Liver (tissue), 9 donors: Measurements from ENCODE around the gene MTPN. TPM values are rescaled to one million over a fixed set of nuclear protein-coding genes. Genes with fewer than 3 reads are reported as not detected.

ENCODE experiments used
- DNase-seq: peaks from one replicate; pipeline ENCODE4 v3.0.0-alpha.2; 2017; ENCODE audit warnings: low spot score
- H3K27ac ChIP-seq, 2 donors: one replicate each; pipeline ENCODE4 v1.7.0; 2013; ENCODE audit warnings: inconsistent platforms in 2 of 2, low read length in 2 of 2, control low read depth in 1 of 2, low read depth in 1 of 2, mild to moderate bottlenecking in 1 of 2
- H3K27me3 ChIP-seq, 4 donors: one replicate each; pipeline versions ENCODE4 v1.6.1 to v1.7.0; 2013; ENCODE audit warnings: low read length in 3 of 4, inconsistent platforms in 1 of 4, mild to moderate bottlenecking in 1 of 4, moderate library complexity in 1 of 4; ENCODE audit not compliant: control insufficient read depth in 4 of 4, insufficient read depth in 4 of 4
- H3K36me3 ChIP-seq, 4 donors: one replicate each; pipeline versions ENCODE4 v1.6.1 to v1.7.0; 2013; ENCODE audit warnings: low read length in 3 of 4, mild to moderate bottlenecking in 3 of 4, low read depth in 1 of 4, moderate library complexity in 1 of 4; ENCODE audit not compliant: control insufficient read depth in 4 of 4, insufficient read depth in 3 of 4
- H3K4me1 ChIP-seq, 4 donors: one replicate each; pipeline versions ENCODE4 v1.6.1 to v1.7.0; 2013; ENCODE audit warnings: low read length in 3 of 4, mild to moderate bottlenecking in 3 of 4, moderate library complexity in 1 of 4; ENCODE audit not compliant: control insufficient read depth in 4 of 4, insufficient read depth in 4 of 4
- H3K4me3 ChIP-seq, 3 donors: one replicate each; pipeline versions ENCODE4 v1.6.1 to v1.7.0; 2013; ENCODE audit warnings: low read length in 3 of 3, control low read depth in 1 of 3, low read depth in 1 of 3, mild to moderate bottlenecking in 1 of 3
- H3K9ac ChIP-seq, 2 donors: one replicate each; pipeline ENCODE4 v1.7.0; 2013; ENCODE audit warnings: low read length in 2 of 2, mild to moderate bottlenecking in 2 of 2, moderate library complexity in 2 of 2, control low read depth in 1 of 2, low read depth in 1 of 2
- H3K9me3 ChIP-seq, 4 donors: one replicate each; pipeline versions ENCODE4 v1.6.1 to v1.7.0; 2013; ENCODE audit warnings: low read length in 3 of 4; ENCODE audit not compliant: control insufficient read depth in 4 of 4
- EGR1 ChIP-seq, 2 donors: IDR thresholded peaks; 2 replicates each; pipeline ENCODE4 v1.6.1; 2016 to 2018; ENCODE audit warnings: antibody characterized with exemption in 2 of 2, low read depth in 2 of 2
- FOXA1 ChIP-seq: IDR thresholded peaks from 2 replicates; pipeline ENCODE4 v1.6.1; 2016; ENCODE audit warnings: antibody characterized with exemption
- FOXA2 ChIP-seq: IDR thresholded peaks from 2 replicates; pipeline ENCODE4 v1.6.1; 2016; ENCODE audit warnings: antibody characterized with exemption
- GABPA ChIP-seq, 2 donors: IDR thresholded peaks in 1 of 2; conservative IDR thresholded peaks in 1 of 2; 2 replicates each; pipeline ENCODE4 v1.6.1; 2016; ENCODE audit warnings: antibody characterized with exemption in 2 of 2, mild to moderate bottlenecking in 1 of 2, moderate library complexity in 1 of 2
- HNF4A ChIP-seq, 2 donors: conservative IDR thresholded peaks; 2 replicates each; pipeline ENCODE4 v1.6.1; 2016; ENCODE audit warnings: antibody characterized with exemption in 2 of 2, mild to moderate bottlenecking in 2 of 2
- HNF4G ChIP-seq: IDR thresholded peaks from 2 replicates; pipeline ENCODE4 v1.6.1; 2016; ENCODE audit warnings: antibody characterized with exemption
- JUND ChIP-seq, 2 donors: IDR thresholded peaks; 2 replicates each; pipeline ENCODE4 v1.6.1; 2016; ENCODE audit warnings: antibody characterized with exemption in 2 of 2
- RAD21 ChIP-seq, 2 donors: IDR thresholded peaks; 2 replicates each; pipeline ENCODE4 v1.6.1; 2016; ENCODE audit warnings: antibody characterized with exemption in 2 of 2, mild to moderate bottlenecking in 2 of 2
- SP1 ChIP-seq: IDR thresholded peaks from 2 replicates; pipeline ENCODE4 v1.6.1; 2018; ENCODE audit warnings: antibody characterized with exemption, mild to moderate bottlenecking
- TAF1 ChIP-seq: conservative IDR thresholded peaks from 2 replicates; pipeline ENCODE4 v1.6.1; 2016; ENCODE audit warnings: antibody characterized with exemption, mild to moderate bottlenecking
- YY1 ChIP-seq: IDR thresholded peaks from 2 replicates; pipeline ENCODE4 v1.6.1; 2016; ENCODE audit warnings: antibody characterized with exemption, mild to moderate bottlenecking
- WGBS: extraction: QIAGEN DNeasy Blood & Tissue Kit; methylation state at CpG from one replicate; pipeline ENCODE4 v1.1.7; 2013; 5-methylcytosine and 5-hydroxymethylcytosine counted together
- polyA plus RNA-seq, 2 donors: library from polyadenylated mRNA; stranded (reverse) in 1 of 2; unstranded in 1 of 2; fragments of 200-250 nt in 1 of 2; fragments of >200 nt in 1 of 2; fragmentation: Nextera tagmentation in 1 of 2; extraction: Ambion mirVana in 1 of 2; gene quantifications; one replicate each; pipeline versions ENCODE4 v1.2.1 to v1.2.3, GENCODE V29; 2013 to 2015
- total RNA-seq, 2 donors: library from RNA; depleted of rRNA; stranded (reverse); fragments of >200 nt; gene quantifications; one replicate each; pipeline ENCODE4 v1.2.3, GENCODE V29; 2014
- TF ChIP-seq, protein P1 (sequence below): fragments of 150-350 bp; IDR thresholded peaks from 2 replicates; pipeline ENCODE4 v1.5.1; 2017; ENCODE audit warnings: improper control_type of control experiment, low read depth, low read length; ENCODE audit not compliant: missing input control
- TF ChIP-seq, protein P2 (sequence below): IDR thresholded peaks from 2 replicates; pipeline ENCODE4 v1.6.1; 2016; ENCODE audit warnings: antibody characterized with exemption
- TF ChIP-seq, protein P3 (sequence below): IDR thresholded peaks from 2 replicates; pipeline ENCODE4 v1.6.1; 2016; ENCODE audit warnings: antibody characterized with exemption
- TF ChIP-seq, protein P4 (sequence below): IDR thresholded peaks from 2 replicates; pipeline ENCODE4 v1.6.1; 2016; ENCODE audit warnings: antibody characterized with exemption, mild to moderate bottlenecking
- TF ChIP-seq, protein P5 (sequence below): IDR thresholded peaks from 2 replicates; pipeline ENCODE4 v1.6.1; 2016; ENCODE audit warnings: antibody characterized with exemption
- donor health status: healthy.
- donor health status: healthy.
- donor health status: healthy.
- donor health status: healthy.
- donor health status: healthy.

MTPN gene
- total and polyA plus RNA-seq, 4 donors = 24.8 to 88.3 (median 32.8) TPM

DNA sequence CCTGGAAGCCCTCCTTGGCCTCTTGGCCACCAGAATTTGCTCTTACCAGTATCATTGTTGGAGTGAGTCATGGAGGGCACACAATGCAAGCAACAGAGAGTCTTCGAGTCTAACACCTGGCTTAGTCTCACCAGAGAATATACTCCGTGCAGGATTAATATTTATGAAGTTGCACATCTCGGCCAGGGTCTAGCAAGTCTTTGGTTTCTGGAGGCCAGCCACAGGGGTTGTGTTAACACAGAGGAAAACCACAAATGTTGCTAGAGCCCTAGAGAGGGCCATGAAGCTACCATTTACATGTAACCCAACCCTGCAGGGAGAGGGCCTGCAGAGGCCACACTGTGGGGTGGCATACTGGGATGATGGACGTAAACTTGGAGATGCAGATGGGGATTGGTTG lies 71.8 kb downstream of the MTPN start:
- 83% methylated on average over 4 of the region's 4 CpGs for WGBS
- H3K4me3 ChIP-seq = no peak overlapping the region
- H3K27ac ChIP-seq = no peak overlapping the region
- no peaks in the 10 kb centered on the region for H3K36me3 ChIP-seq
- no peaks in the 10 kb centered on the region for H3K9me3 ChIP-seq
- H3K27me3 ChIP-seq = no peaks in the 10 kb centered on the region
- TF ChIP-seq, protein P1, sequence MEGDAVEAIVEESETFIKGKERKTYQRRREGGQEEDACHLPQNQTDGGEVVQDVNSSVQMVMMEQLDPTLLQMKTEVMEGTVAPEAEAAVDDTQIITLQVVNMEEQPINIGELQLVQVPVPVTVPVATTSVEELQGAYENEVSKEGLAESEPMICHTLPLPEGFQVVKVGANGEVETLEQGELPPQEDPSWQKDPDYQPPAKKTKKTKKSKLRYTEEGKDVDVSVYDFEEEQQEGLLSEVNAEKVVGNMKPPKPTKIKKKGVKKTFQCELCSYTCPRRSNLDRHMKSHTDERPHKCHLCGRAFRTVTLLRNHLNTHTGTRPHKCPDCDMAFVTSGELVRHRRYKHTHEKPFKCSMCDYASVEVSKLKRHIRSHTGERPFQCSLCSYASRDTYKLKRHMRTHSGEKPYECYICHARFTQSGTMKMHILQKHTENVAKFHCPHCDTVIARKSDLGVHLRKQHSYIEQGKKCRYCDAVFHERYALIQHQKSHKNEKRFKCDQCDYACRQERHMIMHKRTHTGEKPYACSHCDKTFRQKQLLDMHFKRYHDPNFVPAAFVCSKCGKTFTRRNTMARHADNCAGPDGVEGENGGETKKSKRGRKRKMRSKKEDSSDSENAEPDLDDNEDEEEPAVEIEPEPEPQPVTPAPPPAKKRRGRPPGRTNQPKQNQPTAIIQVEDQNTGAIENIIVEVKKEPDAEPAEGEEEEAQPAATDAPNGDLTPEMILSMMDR = no peak
- TF ChIP-seq GABPA (IDR thresholded peaks at IDR 0.05 in 1 of 2, conservative IDR thresholded peaks at IDR 0.05 in 1 of 2) (no peak), JUND (IDR thresholded peaks at IDR 0.05) (no peak), FOXA1 (no peak), FOXA2 (no peak), RAD21 (IDR thresholded peaks at IDR 0.05) (no peak), EGR1 (IDR thresholded peaks at IDR 0.05; ENCODE audit: low read depth in 2 of 2) (no peak), HNF4G (no peak), TAF1 (no peak), SP1 (no peak), YY1 (no peak), HNF4A (conservative IDR thresholded peaks at IDR 0.05) (no peak)
- TF ChIP-seq, protein P2, sequence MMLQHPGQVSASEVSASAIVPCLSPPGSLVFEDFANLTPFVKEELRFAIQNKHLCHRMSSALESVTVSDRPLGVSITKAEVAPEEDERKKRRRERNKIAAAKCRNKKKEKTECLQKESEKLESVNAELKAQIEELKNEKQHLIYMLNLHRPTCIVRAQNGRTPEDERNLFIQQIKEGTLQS = no peak
- TF ChIP-seq, protein P3, sequence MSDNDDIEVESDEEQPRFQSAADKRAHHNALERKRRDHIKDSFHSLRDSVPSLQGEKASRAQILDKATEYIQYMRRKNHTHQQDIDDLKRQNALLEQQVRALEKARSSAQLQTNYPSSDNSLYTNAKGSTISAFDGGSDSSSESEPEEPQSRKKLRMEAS = no peak
- TF ChIP-seq, protein P4, sequence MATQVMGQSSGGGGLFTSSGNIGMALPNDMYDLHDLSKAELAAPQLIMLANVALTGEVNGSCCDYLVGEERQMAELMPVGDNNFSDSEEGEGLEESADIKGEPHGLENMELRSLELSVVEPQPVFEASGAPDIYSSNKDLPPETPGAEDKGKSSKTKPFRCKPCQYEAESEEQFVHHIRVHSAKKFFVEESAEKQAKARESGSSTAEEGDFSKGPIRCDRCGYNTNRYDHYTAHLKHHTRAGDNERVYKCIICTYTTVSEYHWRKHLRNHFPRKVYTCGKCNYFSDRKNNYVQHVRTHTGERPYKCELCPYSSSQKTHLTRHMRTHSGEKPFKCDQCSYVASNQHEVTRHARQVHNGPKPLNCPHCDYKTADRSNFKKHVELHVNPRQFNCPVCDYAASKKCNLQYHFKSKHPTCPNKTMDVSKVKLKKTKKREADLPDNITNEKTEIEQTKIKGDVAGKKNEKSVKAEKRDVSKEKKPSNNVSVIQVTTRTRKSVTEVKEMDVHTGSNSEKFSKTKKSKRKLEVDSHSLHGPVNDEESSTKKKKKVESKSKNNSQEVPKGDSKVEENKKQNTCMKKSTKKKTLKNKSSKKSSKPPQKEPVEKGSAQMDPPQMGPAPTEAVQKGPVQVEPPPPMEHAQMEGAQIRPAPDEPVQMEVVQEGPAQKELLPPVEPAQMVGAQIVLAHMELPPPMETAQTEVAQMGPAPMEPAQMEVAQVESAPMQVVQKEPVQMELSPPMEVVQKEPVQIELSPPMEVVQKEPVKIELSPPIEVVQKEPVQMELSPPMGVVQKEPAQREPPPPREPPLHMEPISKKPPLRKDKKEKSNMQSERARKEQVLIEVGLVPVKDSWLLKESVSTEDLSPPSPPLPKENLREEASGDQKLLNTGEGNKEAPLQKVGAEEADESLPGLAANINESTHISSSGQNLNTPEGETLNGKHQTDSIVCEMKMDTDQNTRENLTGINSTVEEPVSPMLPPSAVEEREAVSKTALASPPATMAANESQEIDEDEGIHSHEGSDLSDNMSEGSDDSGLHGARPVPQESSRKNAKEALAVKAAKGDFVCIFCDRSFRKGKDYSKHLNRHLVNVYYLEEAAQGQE = no peak
- TF ChIP-seq, protein P5, sequence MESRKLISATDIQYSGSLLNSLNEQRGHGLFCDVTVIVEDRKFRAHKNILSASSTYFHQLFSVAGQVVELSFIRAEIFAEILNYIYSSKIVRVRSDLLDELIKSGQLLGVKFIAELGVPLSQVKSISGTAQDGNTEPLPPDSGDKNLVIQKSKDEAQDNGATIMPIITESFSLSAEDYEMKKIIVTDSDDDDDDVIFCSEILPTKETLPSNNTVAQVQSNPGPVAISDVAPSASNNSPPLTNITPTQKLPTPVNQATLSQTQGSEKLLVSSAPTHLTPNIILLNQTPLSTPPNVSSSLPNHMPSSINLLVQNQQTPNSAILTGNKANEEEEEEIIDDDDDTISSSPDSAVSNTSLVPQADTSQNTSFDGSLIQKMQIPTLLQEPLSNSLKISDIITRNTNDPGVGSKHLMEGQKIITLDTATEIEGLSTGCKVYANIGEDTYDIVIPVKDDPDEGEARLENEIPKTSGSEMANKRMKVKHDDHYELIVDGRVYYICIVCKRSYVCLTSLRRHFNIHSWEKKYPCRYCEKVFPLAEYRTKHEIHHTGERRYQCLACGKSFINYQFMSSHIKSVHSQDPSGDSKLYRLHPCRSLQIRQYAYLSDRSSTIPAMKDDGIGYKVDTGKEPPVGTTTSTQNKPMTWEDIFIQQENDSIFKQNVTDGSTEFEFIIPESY = no peak
- no peak for DNase-seq
- no peaks in the 10 kb centered on the region for H3K4me1 ChIP-seq
- no peak overlapping the region for H3K9ac ChIP-seq

DNA sequence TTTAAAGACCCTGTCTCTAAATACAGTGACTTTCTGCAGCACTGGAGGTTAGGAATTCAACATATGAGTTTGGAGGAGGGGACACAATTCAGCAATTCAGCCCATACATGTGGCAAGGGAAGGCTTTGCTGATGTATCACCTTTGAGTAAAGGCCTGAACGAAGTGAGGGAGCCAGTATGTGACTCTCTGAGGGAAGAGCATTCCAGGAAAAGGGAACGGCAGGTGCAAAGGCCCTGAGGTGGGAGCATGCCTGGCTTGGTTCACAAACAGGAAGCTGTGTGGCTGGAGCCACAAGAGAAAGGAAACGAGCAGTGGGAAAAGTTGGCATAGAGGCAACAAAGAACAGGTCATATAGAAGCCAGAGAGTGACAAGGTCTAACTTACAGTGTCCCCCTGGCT lies 72.9 kb downstream of the MTPN start:
- Histone ChIP-seq H3K36me3 (no peaks in the 10 kb centered on the region), H3K4me1 (no peaks in the 10 kb centered on the region), H3K9ac (no peak overlapping the region), H3K27me3 (no peaks in the 10 kb centered on the region), H3K27ac (no peak overlapping the region), H3K9me3 (no peaks in the 10 kb centered on the region), H3K4me3 (no peak overlapping the region)
- no peak for DNase-seq
- no peak for TF ChIP-seq JUND (IDR thresholded peaks at IDR 0.05)
- 85% methylated on average over 3 of the region's 3 CpGs for WGBS
